A549 (cell line): ENCODE data around the gene CSAG1.
"Not testable (repeated sequence)": the region's sequence is repeated elsewhere in the genome, so short reads cannot be mapped to it uniquely, and the experiment has no call there.

Source experiments
- MAFK ChIP-seq: fragments of 450-650 bp; IDR thresholded peaks from 2 replicates; pipeline ENCODE4 v1.6.1; 2014; ENCODE audit not compliant: partially characterized antibody
- POLR2A ChIP-seq: IDR thresholded peaks from 2 replicates; pipeline ENCODE4 v1.6.1; 2012; ENCODE audit warnings: mild to moderate bottlenecking, low read length

GRCh38 chrX:152754871-152755270, 21.4 kb upstream of the CSAG1 start:
- not testable (repeated sequence) for TF ChIP-seq POLR2A, MAFK
